Forelimb muscle (tissue), 1 donor: Measurements from ENCODE around the gene TMX4. TPM values are rescaled to one million over a fixed set of nuclear protein-coding genes. Genes with fewer than 3 reads are reported as not detected.
A peak's percentile ranks its signal among the peaks of the same experiment; 100 is the strongest.

Experiments
- DNase-seq: peaks from one replicate; pipeline ENCODE4 v3.0.0-alpha.2; 2013; ENCODE audit warnings: low read depth
- polyA plus RNA-seq: library from polyadenylated mRNA; unstranded; fragments of 120-200 nt; gene quantifications from one replicate; pipeline ENCODE4 v1.2.1, GENCODE V29; 2013; ENCODE audit not compliant: insufficient read length

Gene TMX4
- polyA plus RNA-seq, 1 donor: 19.6 TPM

- DNase-seq: peak; percentile 36
Measured at GRCh38 chr20:8018958-8019245, 659 bp downstream of the TMX4 start.

- no peak for DNase-seq
Measured at GRCh38 chr20:8012724-8013123, 6.8 kb downstream of the TMX4 start.

- no peak for DNase-seq
Measured at GRCh38 chr20:8008733-8009132, 10.8 kb downstream of the TMX4 start.

- no peak for DNase-seq
Measured at GRCh38 chr20:8007490-8007889, 12.1 kb downstream of the TMX4 start.

GRCh38 chr20:8005575-8006366, 13.8 kb downstream of the TMX4 start:
- no peak for DNase-seq

GRCh38 chr20:8005033-8005432, 14.5 kb downstream of the TMX4 start:
- no peak for DNase-seq

- DNase-seq: no peak
Measured at GRCh38 chr20:8002056-8002455, 17.5 kb downstream of the TMX4 start.

- no peak for DNase-seq
Measured at GRCh38 chr20:8000796-8001195, 18.8 kb downstream of the TMX4 start.

- no peak for DNase-seq
Measured at GRCh38 chr20:7996898-7997297, 22.7 kb downstream of the TMX4 start.

GRCh38 chr20:7994809-7995208, 24.8 kb downstream of the TMX4 start:
- DNase-seq: no peak

- no peak for DNase-seq
Measured at GRCh38 chr20:7993703-7994102, 25.9 kb downstream of the TMX4 start.

GRCh38 chr20:7993238-7993637, 26.3 kb downstream of the TMX4 start:
- no peak for DNase-seq

GRCh38 chr20:7990385-7990784, 29.2 kb downstream of the TMX4 start:
- DNase-seq: no peak

GRCh38 chr20:7989379-7989778, 30.2 kb downstream of the TMX4 start:
- no peak for DNase-seq

- no peak for DNase-seq
Measured at GRCh38 chr20:7985916-7986315, 33.6 kb downstream of the TMX4 start.

GRCh38 chr20:7984192-7984591, 35.4 kb downstream of the TMX4 start:
- no peak for DNase-seq

GRCh38 chr20:7981374-7981773, 38.2 kb downstream of the TMX4 start:
- no peak for DNase-seq

- no peak for DNase-seq
Measured at GRCh38 chr20:7980332-7981046, 39.1 kb downstream of the TMX4 start.

GRCh38 chr20:7977709-7978108, 41.9 kb downstream of the TMX4 start:
- DNase-seq: no peak

GRCh38 chr20:7975851-7976414, 43.6 kb downstream of the TMX4 start:
- no peak for DNase-seq

- DNase-seq: no peak
Measured at GRCh38 chr20:7974785-7975435, 44.7 kb downstream of the TMX4 start.

- no peak for DNase-seq
Measured at GRCh38 chr20:7971536-7972280, 47.9 kb downstream of the TMX4 start.
